Fibroblast of skin of scalp (primary cell): ENCODE results near the gene SLC4A4.

Source experiments
- DNase-seq: peaks from one replicate; pipeline ENCODE4 v3.0.0-alpha.2; 2013

The SLC4A4 gene

GRCh38 chr4:71473541-71474240 lies 134.9 kb downstream of the SLC4A4 start:
- DNase-seq, result peak; percentile 54

- DNase-seq, result no peak
These were observed 135.9 kb downstream of the SLC4A4 start for GRCh38 chr4:71474731-71475130.

- DNase-seq, result no peak
These were observed 137.4 kb downstream of the SLC4A4 start for GRCh38 chr4:71476240-71476639.

DNA sequence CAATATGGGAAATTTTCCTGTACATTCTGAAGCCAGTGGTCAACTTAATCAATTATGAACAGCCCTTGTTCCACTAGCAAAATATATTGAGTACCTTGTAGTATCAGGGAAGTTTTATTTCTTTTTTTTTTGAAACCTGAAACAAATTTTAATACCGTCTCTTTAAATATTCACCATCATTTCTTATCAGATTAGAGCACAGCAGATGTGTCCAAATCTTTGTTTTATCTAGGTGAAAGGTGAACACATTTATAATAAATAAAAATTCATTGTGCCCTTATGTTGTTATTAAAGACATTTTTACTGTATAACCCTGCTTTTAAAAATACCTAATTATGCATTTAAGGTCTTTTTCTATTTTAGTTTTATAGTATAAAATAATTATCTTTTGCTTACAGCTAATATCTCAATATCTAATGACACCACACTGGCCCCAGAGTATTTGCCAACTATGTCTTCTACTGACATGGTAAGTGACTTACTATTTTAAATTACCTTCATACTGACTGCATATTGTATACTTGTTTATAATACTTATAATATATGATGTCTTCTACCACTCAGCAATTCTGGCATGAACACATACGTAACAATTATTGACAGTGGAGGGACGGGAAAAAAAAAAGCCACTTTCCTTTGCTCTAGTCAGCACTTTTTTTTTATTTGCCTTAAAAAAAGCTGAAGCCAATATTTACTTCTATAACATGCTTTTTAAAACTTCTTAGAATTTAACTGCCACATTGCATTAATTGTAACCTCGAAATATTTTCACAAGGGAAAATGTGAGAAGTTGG lies 147.9 kb downstream of the SLC4A4 start:
- no peak for DNase-seq

DNA sequence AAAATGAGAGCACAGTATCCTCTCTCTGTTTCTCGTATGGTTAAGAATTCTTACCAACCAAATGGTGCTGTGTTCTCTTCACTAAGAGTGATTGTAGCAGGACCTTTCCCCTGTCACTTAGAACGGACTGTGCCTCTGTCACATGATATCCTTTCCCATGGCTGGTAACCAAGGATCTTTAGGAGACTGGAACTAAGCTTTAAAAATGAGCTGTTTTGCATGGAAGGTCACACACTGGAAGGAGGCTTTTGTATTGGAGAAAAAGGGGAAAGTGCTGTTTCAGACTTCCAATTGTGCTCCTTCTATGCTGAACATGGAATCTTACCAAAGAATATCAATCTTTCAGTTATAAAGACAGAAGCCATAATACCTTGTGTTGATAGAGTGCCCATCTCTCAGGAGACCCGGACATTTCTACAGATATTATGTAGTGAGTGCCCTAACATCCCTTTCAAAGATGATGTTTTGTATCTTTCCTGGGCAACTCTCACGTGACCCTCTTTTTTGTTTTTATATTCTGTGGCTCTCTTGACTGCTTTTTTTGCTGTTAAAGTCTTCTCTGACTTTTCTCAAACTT lies 148.6 kb downstream of the SLC4A4 start:
- DNase-seq, result no peak

- no peak for DNase-seq
These were observed 155.7 kb downstream of the SLC4A4 start for GRCh38 chr4:71494539-71494938.

DNA sequence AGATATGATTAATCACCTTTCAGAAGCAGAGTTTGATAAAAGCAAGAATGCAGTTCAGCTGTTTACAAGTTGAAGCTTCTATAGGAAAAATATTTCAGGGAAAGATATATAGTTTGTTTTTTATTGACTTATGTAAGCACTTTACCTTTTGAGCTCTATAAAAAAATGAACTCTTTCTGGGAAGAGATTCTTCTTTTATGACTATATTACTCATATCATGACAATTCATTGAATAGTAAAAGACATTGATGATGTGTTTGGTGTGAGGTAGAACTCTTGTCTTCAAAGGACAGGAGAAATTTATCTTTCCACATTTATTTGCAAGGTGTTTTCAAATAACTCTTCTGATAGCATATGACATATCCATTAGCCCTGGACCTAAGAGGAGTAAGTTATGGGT lies 156.6 kb downstream of the SLC4A4 start:
- no peak for DNase-seq

GRCh38 chr4:71497078-71497477 lies 158.3 kb downstream of the SLC4A4 start:
- DNase-seq, result no peak

DNA sequence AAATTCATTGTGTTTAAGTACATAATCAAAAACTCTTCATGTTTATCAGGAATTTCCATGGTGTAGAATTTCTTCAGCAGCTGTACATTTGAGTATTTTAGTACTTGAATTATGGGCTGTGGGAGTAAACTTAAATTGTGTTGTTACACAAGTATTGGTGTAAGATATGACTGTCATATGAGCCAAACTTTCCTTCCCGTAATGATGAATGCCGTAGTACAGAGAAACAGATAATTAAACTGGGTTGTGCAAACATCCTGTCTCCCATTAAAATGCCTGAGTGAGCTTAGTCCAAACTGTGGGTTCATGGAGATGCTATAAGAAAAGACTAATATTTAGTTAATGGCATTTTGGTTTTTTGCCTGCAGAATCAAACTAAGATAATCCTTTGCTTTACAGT lies 159.2 kb downstream of the SLC4A4 start:
- DNase-seq, result peak; percentile 2

DNA sequence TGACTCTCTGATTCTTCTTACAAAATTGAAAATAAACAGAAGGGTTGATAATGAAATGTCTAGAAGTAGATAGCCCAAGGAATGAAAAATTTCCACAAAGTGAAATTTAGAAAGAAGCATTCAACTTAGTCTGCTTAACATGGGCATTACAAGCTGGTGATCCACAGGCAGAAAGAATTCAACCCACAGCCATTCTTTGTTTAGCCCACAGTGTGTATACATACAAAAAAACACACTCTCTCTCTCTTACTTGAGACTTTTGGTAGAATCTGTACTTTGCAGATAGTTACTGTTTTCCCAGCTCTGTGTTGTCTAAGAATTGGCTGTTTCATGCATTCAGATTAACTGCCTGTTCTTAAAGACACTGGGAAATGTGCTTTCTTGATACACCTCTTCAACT lies 159.8 kb downstream of the SLC4A4 start:
- DNase-seq, result no peak

- no peak for DNase-seq
These were observed 163.2 kb downstream of the SLC4A4 start for GRCh38 chr4:71501992-71502391.

DNA sequence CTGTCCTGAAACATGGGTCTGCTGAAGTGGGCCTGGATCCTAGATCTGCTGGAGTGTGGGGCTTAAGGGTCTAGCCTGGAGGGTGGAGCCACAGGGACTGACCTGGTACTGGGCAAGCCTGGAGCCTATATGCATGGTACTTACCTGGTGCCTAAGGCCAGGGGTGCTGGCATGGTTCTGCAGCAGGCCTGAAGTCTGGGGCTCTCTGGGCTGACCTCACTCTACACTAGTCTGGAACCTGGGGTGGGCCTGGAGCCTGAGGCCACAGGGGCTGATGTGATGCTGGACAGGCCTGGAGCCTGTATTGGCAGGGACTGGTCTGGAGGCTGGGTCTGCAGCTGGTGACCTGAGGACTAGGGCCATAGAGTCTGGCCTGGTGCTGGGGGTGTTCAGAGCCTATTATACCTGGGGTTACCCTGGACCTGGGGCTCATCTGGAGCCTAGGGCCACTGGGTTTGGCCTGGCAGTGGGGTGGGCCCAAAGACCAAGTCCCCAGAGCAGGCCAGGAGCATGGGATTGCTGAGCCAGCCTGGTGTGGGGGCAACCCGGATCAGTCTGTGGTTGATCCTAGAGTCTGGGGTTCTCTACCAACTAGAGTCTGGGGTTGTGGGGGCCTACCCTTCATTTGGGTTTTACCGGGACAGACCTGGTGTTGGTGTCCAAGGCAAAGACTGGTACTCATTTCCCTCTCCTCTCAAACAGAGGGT lies 179.6 kb downstream of the SLC4A4 start:
- DNase-seq, result no peak

DNA sequence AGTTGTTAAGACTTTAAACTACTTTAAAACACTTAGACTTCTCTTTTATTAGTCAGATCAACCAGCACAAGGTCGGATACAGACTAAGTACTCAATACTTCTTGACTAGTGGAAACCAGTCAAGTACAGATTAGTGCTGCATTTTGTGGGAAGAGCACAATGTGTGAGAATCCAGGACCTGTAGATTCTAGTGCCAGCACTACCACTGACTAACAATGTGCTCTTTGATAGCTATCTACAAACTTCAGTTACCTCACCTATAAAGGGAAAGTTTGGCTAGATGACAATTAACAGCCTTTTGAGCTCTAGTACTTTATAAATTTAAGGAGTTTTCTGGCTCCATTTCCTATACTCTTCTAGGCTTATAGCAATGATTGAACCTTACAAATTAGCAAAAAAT lies 181.5 kb downstream of the SLC4A4 start:
- DNase-seq, result no peak

DNA sequence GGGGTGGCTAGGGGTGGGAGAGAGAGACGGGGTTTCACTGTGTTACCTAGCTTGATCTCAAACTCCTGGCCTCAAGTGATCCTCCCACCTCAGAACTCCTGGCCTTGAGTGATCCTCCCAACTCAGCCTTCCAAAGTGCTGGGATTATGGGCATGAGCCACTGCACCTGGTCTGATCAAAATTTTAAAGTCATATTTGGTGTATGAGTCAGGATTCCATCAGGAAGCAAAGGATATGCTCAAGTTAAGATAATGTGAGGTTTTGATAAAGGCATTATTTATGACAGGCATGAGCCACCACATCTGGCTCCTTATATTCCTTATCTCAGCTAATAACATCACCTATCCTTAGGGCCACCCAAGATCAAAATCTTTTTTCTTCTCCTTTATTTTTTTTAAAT lies 182.0 kb downstream of the SLC4A4 start:
- DNase-seq, result no peak

- no peak for DNase-seq
These were observed 185.9 kb downstream of the SLC4A4 start for GRCh38 chr4:71524756-71525155.

DNA sequence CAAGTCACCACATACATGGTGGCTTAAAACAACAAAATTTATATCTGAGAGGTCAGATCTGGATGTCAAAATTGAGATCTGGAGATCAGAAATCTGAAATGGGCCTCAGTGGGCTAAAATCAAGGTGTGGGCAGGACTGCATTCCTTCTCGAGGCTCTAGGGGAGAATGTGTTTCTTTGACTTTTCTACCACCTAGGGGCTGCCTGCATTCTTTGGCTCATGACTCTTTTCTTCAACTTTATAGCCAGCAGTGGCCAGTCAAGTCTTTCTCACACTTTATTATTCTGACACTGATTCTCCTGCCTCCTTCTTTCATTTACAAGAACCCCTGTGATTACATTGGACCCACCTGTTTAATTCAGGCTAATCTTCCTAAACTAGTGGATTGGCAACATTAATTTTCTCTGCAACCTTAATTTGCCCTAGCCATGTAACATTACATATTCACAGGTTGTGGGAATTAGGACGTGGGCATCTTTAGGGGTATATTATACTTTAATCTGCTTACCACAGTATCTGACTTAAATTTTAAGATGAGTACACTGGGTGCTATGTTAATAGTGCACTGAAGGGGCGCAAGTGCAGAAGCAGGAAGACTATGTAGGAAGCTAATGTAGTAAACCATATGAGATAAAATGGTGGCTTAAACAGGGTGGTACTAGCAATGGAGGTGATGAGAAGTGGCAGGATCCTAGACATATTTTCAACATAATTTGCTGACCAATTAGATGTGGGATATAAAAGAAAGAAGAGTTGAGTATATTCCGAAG lies 188.0 kb downstream of the SLC4A4 start:
- DNase-seq, result no peak

DNA sequence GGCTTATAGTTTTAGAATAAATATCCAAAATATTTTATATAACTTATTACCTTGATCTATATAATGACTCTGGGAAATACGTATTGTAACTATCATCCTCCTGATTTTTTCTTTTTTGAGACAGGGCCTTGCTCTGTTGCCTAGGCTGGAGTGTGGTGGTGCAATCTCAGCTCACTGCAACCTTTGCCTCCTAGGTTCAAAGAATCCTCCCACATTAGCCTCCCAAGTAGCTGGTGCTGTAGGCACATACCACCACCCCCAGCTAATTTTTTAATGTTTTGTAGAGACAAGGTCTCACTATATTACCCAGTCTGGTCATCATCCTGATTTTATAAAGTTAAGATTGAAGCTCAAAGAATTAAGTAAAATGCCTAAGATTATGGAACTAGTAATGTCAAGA lies 193.6 kb downstream of the SLC4A4 start:
- no peak for DNase-seq

- no peak for DNase-seq
These were observed 194.3 kb downstream of the SLC4A4 start for GRCh38 chr4:71533121-71533520.

GRCh38 chr4:71537551-71538065 lies 198.8 kb downstream of the SLC4A4 start:
- peak; percentile 3 for DNase-seq

GRCh38 chr4:71538528-71538927 lies 199.7 kb downstream of the SLC4A4 start:
- no peak for DNase-seq

- peak; percentile 61 for DNase-seq
These were observed 202.0 kb downstream of the SLC4A4 start for GRCh38 chr4:71540749-71541269.

DNA sequence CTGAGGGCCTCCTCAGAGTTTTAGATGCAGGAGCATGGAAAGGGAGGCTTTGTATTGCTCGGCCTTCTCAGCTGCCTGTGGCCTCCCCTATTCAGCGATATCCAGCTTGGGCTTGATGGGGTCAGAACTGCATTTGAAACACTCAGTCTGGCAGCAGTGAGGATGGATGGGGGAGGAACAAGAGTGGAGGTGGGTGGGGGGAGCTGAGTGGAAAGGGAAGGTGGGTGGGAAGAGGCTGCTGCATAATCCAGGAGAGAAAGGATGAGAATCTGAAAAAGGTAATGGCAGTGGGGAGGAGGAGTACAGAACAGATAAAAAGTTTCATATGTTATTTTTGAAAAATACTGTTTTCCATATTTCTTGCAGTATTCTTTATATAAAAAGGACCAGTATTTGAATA lies 202.7 kb downstream of the SLC4A4 start:
- DNase-seq, result no peak
